NCI-H2029 (cell line): ENCODE data around the gene SIRT3.
"Not testable (repeated sequence)": the region's sequence is repeated elsewhere in the genome, so short reads cannot be mapped to it uniquely, and the experiment has no call there.

ENCODE experiments used
- DNase-seq: peaks from one replicate; lab custom pipeline; 2025; lab: John Stamatoyannopoulos, UW

SIRT3 gene

DNA sequence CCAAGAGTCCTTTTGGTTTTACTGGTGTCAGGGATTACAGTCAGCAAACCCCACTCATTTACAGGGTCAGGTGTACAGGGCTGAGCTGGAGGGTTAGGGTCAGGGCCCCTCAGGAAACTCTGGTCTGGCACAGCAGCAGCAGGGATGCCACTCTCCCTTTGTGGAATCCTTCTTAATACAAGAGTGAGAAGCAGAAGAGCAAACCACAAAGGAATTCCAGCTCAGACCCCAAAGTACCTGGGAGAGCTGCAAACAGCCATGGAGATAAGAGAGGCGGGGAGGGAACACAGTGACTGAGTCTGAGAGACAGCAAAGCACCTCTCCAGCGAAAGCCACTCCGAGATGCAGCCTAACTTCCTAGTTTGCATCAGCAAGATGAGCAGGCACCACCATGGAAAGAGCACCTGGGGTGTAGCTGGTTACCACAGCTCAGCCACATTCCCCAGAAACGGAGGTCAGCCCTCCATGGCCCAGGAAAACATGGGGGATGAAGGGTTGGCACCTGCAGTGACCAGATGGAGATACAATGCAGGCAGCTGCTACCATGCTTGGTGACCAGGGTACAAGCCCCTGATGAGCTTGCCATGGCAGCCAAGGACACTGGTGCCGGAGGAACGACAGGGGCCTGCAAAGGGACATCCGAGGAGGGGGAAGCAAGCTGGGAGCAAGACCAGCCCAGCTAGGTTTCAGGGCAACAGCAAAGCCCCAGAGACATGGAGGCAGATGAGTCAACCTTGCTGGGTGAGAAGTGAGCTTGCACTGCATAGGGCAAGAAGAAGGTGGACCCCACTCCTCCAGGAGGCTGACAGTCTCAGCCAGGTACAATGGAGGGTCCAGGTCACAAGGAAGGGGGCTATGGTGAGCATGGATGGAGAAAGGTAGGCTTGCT is 32.8 kb downstream of the SIRT3 start:
- DNase-seq: no peak

DNA sequence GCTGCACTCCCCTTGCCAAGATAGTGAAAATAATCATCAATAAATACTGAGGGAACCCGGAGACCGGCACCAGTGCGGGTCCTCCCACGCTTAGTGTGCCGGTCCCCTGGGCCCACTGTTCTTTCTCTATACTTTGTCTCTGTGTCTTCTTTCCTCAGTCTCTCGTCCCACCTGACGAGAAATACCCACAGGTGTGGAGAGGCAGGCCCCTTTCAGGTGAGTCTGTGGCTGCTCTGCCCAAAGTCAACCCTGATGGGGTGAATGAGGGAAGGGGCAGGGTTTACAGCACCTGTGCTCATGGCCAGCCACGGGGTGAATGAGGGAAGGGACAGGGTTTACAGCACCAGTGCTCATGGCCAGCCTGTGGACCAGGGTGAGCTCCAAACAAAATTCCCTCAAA is 33.7 kb downstream of the SIRT3 start:
- no peak for DNase-seq

DNA sequence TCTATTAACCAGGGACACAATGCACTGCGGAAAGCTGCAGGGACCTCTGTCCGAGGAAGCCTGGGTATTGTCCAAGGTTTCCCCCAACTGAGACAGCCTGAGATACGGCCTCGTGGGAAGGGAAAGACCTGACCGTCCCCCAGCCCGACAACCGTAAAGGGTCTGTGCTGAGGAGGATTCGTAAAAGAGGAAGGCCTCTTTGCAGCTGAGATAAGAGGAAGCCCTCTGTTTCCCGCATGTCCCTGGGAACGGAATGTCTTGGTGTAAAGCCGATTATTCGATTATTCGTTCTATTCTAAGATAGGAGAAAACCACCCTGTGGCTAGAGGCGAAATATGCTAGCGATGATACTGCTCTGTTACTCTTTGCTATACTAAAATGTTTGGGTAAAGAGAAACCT is 34.2 kb downstream of the SIRT3 start:
- DNase-seq: no peak

DNA sequence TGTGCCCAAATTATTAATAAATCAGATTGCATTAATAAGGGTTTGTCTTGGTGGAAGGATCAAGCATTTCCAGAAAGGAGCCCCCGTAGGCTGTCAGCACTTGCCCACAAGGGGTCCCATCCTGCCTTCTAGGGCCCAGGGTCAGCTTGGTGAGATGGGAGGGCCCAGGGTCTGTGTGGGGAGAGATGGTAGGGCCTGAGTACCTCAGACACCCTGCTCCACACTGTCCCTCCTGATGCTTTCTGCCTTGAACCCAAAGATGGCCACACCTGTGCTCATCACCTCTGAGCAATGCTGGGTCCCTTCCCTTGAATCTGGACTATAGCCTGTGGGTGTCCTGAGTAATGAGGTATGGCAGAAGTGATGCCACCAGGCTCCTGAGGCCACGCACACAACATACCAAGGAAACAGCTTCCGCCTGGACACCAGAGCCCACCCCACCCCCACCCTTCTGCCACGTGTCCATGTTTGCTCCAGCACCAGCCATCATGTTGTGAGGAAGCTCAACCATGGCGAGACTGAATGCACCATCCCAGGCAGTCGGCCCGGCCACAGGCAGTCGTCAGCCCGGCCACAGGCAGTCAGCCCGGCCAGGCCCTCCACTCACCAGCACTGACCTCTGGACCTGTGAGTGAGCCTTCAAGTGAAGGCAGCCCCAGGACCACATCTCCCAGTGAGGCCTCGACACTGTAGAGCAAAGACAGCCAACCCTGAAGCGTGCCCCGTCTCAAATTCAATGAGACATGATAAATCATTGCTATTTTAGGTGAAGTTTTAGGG is 35.7 kb downstream of the SIRT3 start:
- no peak for DNase-seq

DNA sequence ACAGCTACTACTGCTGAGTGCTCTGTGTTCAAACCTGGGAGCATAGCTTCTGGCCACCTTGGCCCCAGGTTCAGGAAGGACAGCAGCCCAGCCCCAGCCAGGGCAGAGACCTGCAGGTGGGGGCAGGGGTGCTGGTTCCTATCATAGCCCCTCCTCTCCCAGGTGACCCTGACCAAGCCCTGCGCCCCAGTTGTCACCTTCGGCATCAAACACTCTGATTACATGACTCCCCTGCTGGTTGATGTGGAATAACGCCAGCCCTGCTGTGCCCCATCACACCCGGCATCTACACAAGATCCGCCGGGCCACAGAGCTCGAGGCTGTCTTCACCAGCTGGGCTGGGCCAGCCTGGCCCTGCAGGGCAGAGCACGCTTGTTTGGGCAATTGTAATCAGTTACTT is 36.4 kb downstream of the SIRT3 start:
- DNase-seq: no peak

DNA sequence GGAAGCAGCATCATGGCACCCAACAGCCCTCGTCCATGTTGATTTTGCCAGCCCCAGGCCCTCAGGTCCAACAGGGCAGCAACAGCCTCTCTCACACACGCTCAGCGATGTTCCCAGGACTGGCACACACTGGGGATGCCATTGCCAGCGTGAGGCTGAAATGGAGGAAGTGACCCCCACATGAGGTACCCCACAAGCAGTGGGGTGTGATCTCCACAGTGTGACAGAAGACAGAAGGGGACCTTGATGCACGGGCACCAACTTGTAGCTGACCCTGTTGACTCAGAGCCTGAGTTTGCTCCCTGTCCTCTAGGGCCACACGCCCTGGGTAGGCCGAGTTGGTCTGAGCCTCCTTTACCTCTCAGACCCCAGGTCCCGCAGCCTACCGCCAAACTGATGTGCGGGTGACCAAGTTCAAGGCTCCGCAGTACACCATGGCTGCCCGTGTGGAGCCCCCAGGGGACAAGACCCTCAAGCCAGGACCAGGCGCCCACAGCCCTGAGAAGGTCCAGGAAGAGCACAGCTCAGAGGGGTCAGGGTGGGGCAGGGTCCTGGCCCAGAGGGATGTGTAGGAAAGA is 37.0 kb downstream of the SIRT3 start:
- no peak for DNase-seq

DNA sequence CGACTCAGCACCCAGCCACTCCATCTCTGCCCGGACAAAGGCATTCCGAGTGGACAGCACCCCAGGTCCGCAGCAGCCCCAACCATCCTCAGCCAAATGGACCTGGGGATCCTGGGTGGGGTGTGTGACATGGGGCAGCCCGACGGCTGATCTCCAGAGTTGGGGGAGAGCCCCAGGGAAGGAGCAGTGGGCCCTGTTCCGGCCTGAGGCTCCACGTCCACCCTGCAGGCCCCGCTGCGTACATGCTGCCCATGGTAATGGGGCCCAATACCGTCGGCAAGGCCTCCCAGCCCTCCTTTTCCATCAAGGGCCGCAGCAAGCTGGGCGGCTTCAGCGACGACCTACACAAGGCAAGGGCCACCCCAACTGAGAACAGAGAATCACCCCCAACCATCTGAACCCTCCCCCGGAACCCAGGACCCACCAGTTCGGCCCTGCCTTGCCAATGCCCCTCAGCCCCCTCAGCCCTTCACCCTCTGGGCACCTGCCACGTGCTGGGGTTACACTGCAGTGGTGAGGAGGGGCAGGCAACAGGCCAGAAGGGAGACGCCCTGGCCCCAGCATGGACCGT is 37.8 kb downstream of the SIRT3 start:
- no peak for DNase-seq

DNA sequence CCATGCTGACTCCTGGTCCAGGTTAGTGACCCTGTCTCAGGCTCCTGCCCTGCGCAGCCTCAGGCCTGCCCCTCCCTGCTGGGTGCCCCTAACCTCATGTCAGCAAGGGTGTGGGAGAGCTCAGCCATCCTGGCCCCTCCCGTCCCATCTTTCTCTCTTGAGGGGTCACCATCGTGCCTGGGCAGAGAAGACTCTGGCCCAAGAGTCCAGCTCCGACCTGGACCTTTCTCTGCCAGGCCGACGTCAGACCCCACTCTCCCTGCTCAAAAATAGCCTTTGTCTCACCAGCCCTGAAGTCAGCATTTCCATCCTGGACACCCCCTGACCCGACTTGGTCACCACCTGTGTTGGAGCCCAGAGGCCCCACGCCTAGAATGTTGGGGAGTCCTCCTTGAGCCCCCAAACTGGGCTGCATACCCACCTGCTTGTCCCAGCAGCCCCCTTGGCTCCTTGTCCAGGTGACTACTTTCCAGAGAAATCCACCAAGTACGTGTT is 38.4 kb downstream of the SIRT3 start:
- no peak for DNase-seq

DNA sequence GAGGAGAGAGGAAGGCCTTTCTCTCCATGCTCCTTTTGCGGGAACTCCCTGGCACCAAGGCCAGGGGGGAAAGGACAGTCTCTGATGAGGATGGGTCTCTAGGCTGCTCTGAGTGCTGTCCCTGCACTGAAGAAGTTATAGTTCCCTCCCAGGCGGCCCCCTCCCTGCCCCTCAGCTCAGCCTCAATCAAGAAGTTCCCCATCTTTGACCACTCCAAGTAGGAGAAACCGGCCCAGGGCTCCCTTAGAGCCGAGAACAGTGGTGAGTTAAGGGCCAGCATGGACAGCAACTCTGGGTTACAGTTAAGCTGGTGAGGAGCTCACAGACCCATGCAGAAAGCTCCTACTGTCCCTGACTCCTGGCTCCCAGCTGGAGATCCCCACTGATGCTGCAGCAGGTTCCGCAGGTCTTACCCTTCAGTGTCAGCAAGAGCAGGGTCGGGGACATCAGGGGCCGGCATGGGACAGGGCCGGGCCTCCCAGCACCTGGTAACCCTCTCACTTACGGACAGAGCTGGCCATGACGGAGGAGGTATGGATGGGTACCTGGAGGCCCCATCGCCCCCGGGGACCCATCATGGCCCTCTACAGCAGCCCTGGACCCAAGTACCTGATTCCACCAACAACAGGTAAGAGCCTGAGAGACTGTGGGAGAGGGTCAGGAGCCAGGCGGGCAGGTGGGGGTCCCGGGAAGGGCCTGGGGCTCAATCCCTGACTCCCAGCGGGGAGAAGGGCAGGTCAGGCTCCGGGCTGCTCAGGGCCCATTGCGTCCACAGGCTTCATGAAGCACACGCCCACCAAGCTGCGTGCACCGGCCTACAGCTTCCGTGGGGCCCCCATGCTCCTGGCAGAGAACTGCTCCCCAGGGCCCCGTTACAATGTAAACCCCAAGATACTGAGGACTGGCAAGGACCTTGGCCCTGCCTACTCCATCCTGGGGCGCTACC is 39.1 kb downstream of the SIRT3 start:
- no peak for DNase-seq

DNA sequence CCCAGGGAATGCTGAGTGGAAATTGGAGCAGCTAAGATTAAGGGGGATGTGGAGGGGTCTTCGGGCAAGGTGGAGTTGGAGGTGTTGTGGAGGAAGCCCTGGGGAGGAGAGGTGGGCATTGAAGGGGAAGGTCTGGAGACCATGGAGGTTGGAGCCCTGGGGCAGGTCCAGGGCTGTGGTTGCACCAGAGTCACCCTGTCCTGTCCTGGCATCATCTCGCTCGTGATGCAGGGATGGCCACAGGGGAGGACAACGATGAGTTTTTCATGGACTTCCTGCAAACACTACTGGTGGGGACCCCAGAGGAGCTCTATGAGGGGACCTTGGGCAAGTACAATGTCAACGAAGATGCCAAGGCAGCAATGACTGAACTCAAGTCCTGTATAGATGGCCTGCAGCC is 42.7 kb downstream of the SIRT3 start:
- DNase-seq: not testable (repeated sequence)

DNA sequence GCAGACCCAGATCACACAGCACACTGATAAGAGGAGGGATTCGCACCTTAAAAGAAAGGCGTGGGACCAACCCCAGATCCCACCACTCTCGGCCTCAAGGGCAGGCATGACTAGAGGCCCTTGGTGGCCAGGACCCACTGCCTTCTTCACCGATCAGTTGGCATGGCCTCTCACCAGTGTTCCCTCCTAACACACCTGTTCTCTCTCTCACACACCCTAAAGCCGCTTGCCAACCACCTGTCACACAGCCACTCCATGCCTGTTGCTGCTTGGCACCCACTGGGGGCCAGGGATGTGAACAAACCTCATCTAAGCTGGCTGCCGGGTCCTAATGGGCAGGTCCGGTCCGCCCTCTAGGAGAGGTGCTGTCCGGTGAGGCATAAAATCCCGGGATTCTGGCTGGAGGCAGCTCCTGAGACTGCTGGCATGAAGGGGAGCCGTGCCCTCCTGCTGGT is 43.4 kb downstream of the SIRT3 start, which contains the start of gene SCGB1C1:
TSS of gene SCGB1C1 (plus strand) at position 405 of the 455 bp plus-strand sequence. CDS start at position 427, 22 bp downstream.
- DNase-seq: not testable (repeated sequence)

DNA sequence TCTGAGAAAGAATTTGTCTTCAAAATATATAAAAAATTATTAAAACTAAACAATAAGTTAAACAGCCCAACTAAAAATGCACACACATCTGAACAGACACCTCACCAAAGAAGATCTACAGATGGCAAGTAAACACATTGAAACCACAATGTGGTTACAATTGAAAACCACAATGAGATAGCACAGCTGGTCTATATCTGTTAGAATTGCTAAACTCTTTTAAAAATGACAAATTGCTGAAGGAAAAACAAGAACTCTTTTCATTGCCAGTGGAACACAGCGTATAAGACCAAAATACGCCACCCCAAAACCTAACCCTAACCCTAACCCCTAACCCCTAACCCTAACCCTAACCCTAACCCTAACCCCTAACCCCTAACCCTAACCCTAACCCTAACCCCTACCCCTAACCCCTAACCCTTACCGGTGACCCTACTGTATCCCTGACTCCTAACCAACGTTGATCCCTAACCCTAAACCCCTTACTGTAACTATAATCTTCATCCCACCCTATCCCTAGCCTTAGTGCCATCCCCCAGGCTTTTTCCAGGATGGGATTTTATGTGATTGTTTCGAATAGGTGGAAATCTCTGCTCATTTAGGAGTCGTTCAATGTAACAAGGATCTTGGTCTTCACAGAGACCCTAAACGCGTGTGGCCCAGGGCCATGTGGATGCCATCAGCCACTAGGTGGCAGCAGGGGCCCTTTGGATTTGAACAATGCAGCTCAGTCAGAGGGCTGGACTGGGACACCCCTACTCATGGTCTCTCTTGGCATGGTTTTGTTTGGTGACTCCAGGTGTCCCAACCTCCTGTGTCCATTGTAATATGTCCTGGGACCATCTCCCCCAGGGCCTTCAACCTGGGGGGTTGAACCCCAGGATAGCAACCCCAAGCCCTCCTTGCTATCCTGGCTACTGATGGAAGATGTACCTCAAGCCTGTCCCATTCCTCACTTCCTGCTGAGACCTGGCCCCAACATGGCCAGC is 44.4 kb downstream of the SIRT3 start:
- DNase-seq: not testable (repeated sequence)

DNA sequence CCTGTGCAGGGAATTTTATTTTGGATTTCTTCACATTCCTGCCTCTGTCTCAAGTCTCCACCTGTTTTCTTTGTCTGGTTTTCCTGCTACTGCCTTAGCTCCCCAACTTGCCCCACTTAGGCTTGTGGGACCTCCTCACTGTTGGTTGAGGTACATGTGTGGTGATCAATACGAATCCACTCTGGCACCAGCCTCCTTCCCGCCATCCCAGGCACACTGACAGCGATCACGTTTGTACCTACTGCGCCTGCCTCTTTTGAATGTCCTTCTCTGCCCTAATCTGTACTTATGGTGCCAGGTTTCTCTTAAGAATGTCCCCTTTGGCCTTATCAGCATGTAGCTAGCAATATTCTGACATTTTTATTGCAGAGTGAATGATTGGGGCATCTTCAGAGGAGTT is 45.6 kb downstream of the SIRT3 start:
- not testable (repeated sequence) for DNase-seq

DNA sequence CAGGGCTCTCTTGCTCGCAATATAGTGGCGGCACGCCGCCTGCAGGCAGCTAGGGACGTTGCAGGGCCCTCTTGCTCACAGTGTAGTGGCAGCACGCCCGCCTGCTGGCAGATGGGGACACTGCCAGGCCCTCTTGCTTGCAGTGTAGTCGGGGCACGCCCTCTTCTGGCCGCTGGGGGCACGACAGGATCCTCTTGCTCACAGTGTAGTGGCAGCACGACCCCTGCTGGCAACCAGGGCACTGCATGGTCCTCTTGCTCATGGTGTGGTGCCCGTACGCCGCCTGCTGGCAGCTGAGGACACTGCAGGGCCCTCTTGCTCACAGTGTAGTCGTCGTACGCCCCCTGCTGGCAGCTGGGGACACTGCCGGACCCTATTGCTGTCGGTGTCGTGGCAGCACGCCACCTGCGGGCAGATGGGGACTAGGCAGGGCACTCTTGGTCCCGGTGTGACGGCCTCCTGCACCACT is 46.3 kb downstream of the SIRT3 start:
- not testable (repeated sequence) for DNase-seq

DNA sequence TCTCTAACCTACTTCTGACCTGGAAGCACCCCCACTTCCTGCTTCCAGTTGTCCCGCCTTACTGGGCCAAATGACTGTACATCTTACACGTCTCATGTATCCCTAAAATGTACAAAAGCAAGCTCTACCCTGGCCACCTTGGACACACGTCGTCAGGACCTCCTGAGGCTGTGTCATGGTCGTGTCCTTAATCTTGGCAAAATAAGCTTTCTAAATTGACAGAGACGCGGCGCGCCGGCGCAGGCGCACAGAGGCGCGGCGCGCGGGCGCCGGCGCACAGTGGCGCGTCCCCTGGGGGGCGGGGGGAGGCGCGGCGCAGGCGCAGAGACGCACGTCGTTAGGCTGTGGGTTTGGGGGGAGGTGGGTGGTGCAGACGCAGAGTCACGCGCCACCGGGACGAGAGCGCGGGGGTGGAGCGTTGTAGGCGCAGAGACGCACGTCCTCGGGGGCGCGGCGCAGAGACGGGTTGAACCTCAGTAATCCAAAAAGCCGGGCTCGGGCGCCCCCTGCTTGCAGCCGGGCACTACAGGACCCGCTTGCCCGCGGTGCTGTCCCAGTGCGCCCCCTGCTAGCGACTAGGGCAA is 46.9 kb downstream of the SIRT3 start:
- not testable (repeated sequence) for DNase-seq

DNA sequence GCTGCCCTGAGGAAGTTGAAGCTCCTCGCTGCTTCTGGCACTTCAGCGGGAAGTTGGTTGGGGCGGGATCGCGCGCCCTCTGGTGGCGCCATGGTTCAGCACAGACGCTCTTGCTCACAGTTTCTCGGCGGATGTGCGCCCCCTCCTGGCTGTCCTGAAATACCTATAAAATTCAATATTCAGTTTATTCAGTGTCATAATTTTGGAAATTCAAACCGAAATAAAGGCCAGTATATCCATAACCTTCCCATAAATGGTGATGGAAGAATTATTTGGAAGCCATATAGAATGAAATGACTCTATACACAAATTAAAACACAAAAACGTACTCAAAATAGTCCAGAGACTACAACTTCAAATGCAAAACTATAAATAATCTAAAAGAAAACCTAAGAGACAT is 55.9 kb downstream of the SIRT3 start:
- DNase-seq: not testable (repeated sequence)
